CD4-positive, CD25-positive, alpha-beta regulatory T cell (primary cell): ENCODE results near the gene GAREM1. TPM values are rescaled to one million over a fixed set of nuclear protein-coding genes. Genes with fewer than 3 reads are reported as not detected.
"Not testable (repeated sequence)": the region's sequence is repeated elsewhere in the genome, so short reads cannot be mapped to it uniquely, and the experiment has no call there.

ENCODE experiments used
- ATAC-seq, 2 donors: fragments of 150-1000 bp; cut with Tn5 transposase; one replicate each; pipeline ENCODE4 v1.10.0; 2021; ENCODE audit warnings: low read depth in 2 of 2, moderate number of reproducible peaks in 2 of 2, moderate library complexity in 1 of 2
- DNase-seq, 3 donors: peaks; one replicate each; pipeline versions ENCODE4 v3.0.0 to v3.0.0-alpha.2; 2012 to 2022; ENCODE audit warnings: mixed read lengths in 1 of 3
- H3K27ac ChIP-seq: one replicate; pipeline ENCODE4 v1.7.0; 2013; ENCODE audit warnings: mild to moderate bottlenecking, low read length; ENCODE audit not compliant: insufficient read depth, poor library complexity, severe bottlenecking
- H3K27me3 ChIP-seq: one replicate; pipeline ENCODE4 v1.7.0; 2013; ENCODE audit warnings: low read length; ENCODE audit not compliant: control insufficient read depth, insufficient read depth
- H3K36me3 ChIP-seq: one replicate; pipeline ENCODE4 v1.7.0; 2013; ENCODE audit warnings: mild to moderate bottlenecking, low read length, moderate library complexity; ENCODE audit not compliant: control insufficient read depth, insufficient read depth
- H3K4me1 ChIP-seq: 2 replicates; pipeline ENCODE4 v1.7.0; 2013; ENCODE audit warnings: mild to moderate bottlenecking, low read length; ENCODE audit not compliant: insufficient read depth, control insufficient read depth, poor library complexity, severe bottlenecking
- H3K4me3 ChIP-seq: one replicate; pipeline ENCODE4 v1.7.0; 2013; ENCODE audit warnings: low read depth, mild to moderate bottlenecking, low read length, moderate library complexity
- H3K9me3 ChIP-seq, 2 experiments: 1 replicate in 1 of 2; 2 replicates in 1 of 2; pipeline ENCODE4 v1.7.0; 2013; ENCODE audit warnings: low read length in 2 of 2, mild to moderate bottlenecking in 1 of 2, moderate library complexity in 1 of 2; ENCODE audit not compliant: control insufficient read depth in 2 of 2
- H3K27ac Mint-ChIP-seq, 3 donors: one replicate each; pipeline ENCODE4 v1.8.0; 2020 to 2022; ENCODE audit warnings: mild to moderate bottlenecking in 3 of 3, mixed read lengths in 3 of 3, moderate library complexity in 2 of 3
- H3K27me3 Mint-ChIP-seq: one replicate; pipeline ENCODE4 v1.8.0; 2022; ENCODE audit warnings: mild to moderate bottlenecking, mixed read lengths
- H3K36me3 Mint-ChIP-seq: one replicate; pipeline ENCODE4 v1.8.0; 2020; ENCODE audit warnings: mixed read lengths
- H3K4me1 Mint-ChIP-seq, 4 donors: one replicate each; pipeline ENCODE4 v1.8.0; 2020 to 2022; ENCODE audit warnings: mixed read lengths in 4 of 4, mild to moderate bottlenecking in 1 of 4
- H3K4me3 Mint-ChIP-seq, 4 donors: one replicate each; pipeline ENCODE4 v1.8.0; 2020 to 2022; ENCODE audit warnings: mild to moderate bottlenecking in 4 of 4, mixed read lengths in 4 of 4, moderate library complexity in 3 of 4
- H3K9me3 Mint-ChIP-seq, 7 donors: one replicate each; pipeline ENCODE4 v1.8.0; 2020 to 2022; ENCODE audit warnings: mixed read lengths in 7 of 7, mild to moderate bottlenecking in 3 of 7, moderate library complexity in 2 of 7
- polyA plus RNA-seq, 4 donors: library from polyadenylated mRNA; unstranded; fragments of 300-500 nt; fragmentation: Illumina TruSeq; gene quantifications; one replicate each; pipeline ENCODE4 v1.2.3, GENCODE V29; 2021
- total RNA-seq: library from RNA; stranded (reverse); gene quantifications from one replicate; pipeline ENCODE4 v1.2.3, GENCODE V29; 2022

GAREM1 gene
- total and polyA plus RNA-seq, 5 donors from 2014 or later, result 0.05 to 0.91 TPM; not detected in 3

- no peak for ATAC-seq
- H3K9me3 ChIP-seq, result no peaks in the 10 kb centered on the region
- no peaks in the 10 kb centered on the region for H3K36me3 Mint-ChIP-seq
- H3K27me3 ChIP-seq, result peaks cover 7% of the 10 kb centered on the region
- DNase-seq, result no peak
- no peaks in the 10 kb centered on the region for H3K4me1 ChIP-seq
- no peak overlapping the region for H3K27ac ChIP-seq
- no peak overlapping the region for H3K4me3 ChIP-seq
- peaks cover 10% of the 10 kb centered on the region for H3K27me3 Mint-ChIP-seq
- no peak overlapping the region for H3K27ac Mint-ChIP-seq
- no peak overlapping the region for H3K4me3 Mint-ChIP-seq
- no peaks in the 10 kb centered on the region for H3K36me3 ChIP-seq
- peaks cover 0 to 3% (median 0%) of the 10 kb centered on the region in 7 donors for H3K9me3 Mint-ChIP-seq
- no peaks in the 10 kb centered on the region for H3K4me1 Mint-ChIP-seq
These were observed 225.8 kb downstream of the GAREM1 start for GRCh38 chr18:32244881-32245280.

- H3K27ac Mint-ChIP-seq, result no peak overlapping the region
- no peak overlapping the region for H3K4me3 ChIP-seq
- peaks cover 0 to 3% (median 0%) of the 10 kb centered on the region in 7 donors for H3K9me3 Mint-ChIP-seq
- H3K27ac ChIP-seq, result no peak overlapping the region
- no peaks in the 10 kb centered on the region for H3K27me3 Mint-ChIP-seq
- peaks cover 5% of the 10 kb centered on the region for H3K27me3 ChIP-seq
- no peak for ATAC-seq
- no peaks in the 10 kb centered on the region for H3K36me3 ChIP-seq
- no peaks in the 10 kb centered on the region for H3K4me1 Mint-ChIP-seq
- no peak for DNase-seq
- H3K4me3 Mint-ChIP-seq, result no peak overlapping the region
- no peaks in the 10 kb centered on the region for H3K9me3 ChIP-seq
- no peaks in the 10 kb centered on the region for H3K36me3 Mint-ChIP-seq
- H3K4me1 ChIP-seq, result no peaks in the 10 kb centered on the region
These were observed 227.3 kb downstream of the GAREM1 start for GRCh38 chr18:32243358-32243757.

GRCh38 chr18:32242395-32242794 lies 228.3 kb downstream of the GAREM1 start:
- Histone ChIP-seq H3K36me3 (no peaks in the 10 kb centered on the region), H3K4me1 (no peaks in the 10 kb centered on the region), H3K9me3 (no peaks in the 10 kb centered on the region), H3K27me3 (peaks cover 5% of the 10 kb centered on the region), H3K4me3 (no peak overlapping the region), H3K27ac (no peak overlapping the region)
- Mint-ChIP-seq H3K36me3 (no peaks in the 10 kb centered on the region), H3K4me3 (no peak overlapping the region), H3K27me3 (peaks cover 4% of the 10 kb centered on the region), H3K9me3 (peaks cover 0 to 3% (median 0%) of the 10 kb centered on the region in 7 donors), H3K27ac (no peak overlapping the region), H3K4me1 (no peaks in the 10 kb centered on the region)
- DNase-seq (no peak), ATAC-seq (no peak)

GRCh38 chr18:32238635-32239268 lies 231.9 kb downstream of the GAREM1 start:
- peaks cover 0 to 3% (median 0%) of the 10 kb centered on the region in 7 donors for H3K9me3 Mint-ChIP-seq
- no peaks in the 10 kb centered on the region for H3K36me3 Mint-ChIP-seq
- no peak overlapping the region for H3K27ac ChIP-seq
- DNase-seq (no peak), ATAC-seq (no peak)
- no peaks in the 10 kb centered on the region for H3K9me3 ChIP-seq
- H3K4me1 ChIP-seq, result no peaks in the 10 kb centered on the region
- no peak overlapping the region for H3K4me3 Mint-ChIP-seq
- peaks cover 7% of the 10 kb centered on the region for H3K27me3 Mint-ChIP-seq
- no peaks in the 10 kb centered on the region for H3K36me3 ChIP-seq
- H3K27ac Mint-ChIP-seq, result no peak overlapping the region
- no peaks in the 10 kb centered on the region for H3K4me1 Mint-ChIP-seq
- H3K4me3 ChIP-seq, result no peak overlapping the region
- peaks cover 9% of the 10 kb centered on the region for H3K27me3 ChIP-seq

- H3K27ac ChIP-seq, result no peak overlapping the region
- no peaks in the 10 kb centered on the region for H3K36me3 ChIP-seq
- Mint-ChIP-seq H3K27me3 (peaks cover 7% of the 10 kb centered on the region), H3K27ac (no peak overlapping the region), H3K4me1 (no peaks in the 10 kb centered on the region), H3K4me3 (no peak overlapping the region), H3K9me3 (peaks cover 0 to 4% (median 0%) of the 10 kb centered on the region in 7 donors), H3K36me3 (no peaks in the 10 kb centered on the region)
- no peaks in the 10 kb centered on the region for H3K4me1 ChIP-seq
- ATAC-seq, result no peak
- no peaks in the 10 kb centered on the region for H3K9me3 ChIP-seq
- no peak overlapping the region for H3K4me3 ChIP-seq
- no peak for DNase-seq
- peaks cover 7% of the 10 kb centered on the region for H3K27me3 ChIP-seq
These were observed 233.6 kb downstream of the GAREM1 start for GRCh38 chr18:32237049-32237448.

GRCh38 chr18:32233348-32233747 lies 237.3 kb downstream of the GAREM1 start:
- not testable (repeated sequence) for H3K4me1 ChIP-seq, H3K4me3 Mint-ChIP-seq, H3K4me3 ChIP-seq, H3K27me3 ChIP-seq, H3K36me3 ChIP-seq, H3K9me3 Mint-ChIP-seq, H3K4me1 Mint-ChIP-seq, H3K9me3 ChIP-seq, H3K27ac Mint-ChIP-seq, H3K36me3 Mint-ChIP-seq, H3K27ac ChIP-seq, ATAC-seq, DNase-seq, H3K27me3 Mint-ChIP-seq

GRCh38 chr18:32219431-32220018 lies 251.2 kb downstream of the GAREM1 start:
- no peak for DNase-seq
- Histone ChIP-seq H3K36me3 (no peaks in the 10 kb centered on the region), H3K4me3 (no peak overlapping the region), H3K4me1 (no peaks in the 10 kb centered on the region), H3K9me3 (no peaks in the 10 kb centered on the region), H3K27ac (no peak overlapping the region), H3K27me3 (no peaks in the 10 kb centered on the region)
- Mint-ChIP-seq H3K27me3 (no peaks in the 10 kb centered on the region), H3K4me3 (no peak overlapping the region), H3K9me3 (peaks cover 0 to 2% (median 0%) of the 10 kb centered on the region in 7 donors), H3K27ac (no peak overlapping the region), H3K4me1 (no peaks in the 10 kb centered on the region), H3K36me3 (no peaks in the 10 kb centered on the region)
- ATAC-seq, result no peak

GRCh38 chr18:32216390-32216789 lies 254.3 kb downstream of the GAREM1 start:
- no peak overlapping the region for H3K27ac Mint-ChIP-seq
- H3K27me3 Mint-ChIP-seq, result peaks cover 5% of the 10 kb centered on the region
- no peaks in the 10 kb centered on the region for H3K36me3 Mint-ChIP-seq
- peaks cover 3% of the 10 kb centered on the region for H3K27me3 ChIP-seq
- no peak for DNase-seq
- peaks cover 0 to 1% (median 0%) of the 10 kb centered on the region in 7 donors for H3K9me3 Mint-ChIP-seq
- no peak overlapping the region for H3K27ac ChIP-seq
- H3K9me3 ChIP-seq, result no peaks in the 10 kb centered on the region
- no peak overlapping the region for H3K4me3 Mint-ChIP-seq
- ATAC-seq, result no peak
- H3K4me1 ChIP-seq, result no peaks in the 10 kb centered on the region
- H3K4me3 ChIP-seq, result no peak overlapping the region
- H3K36me3 ChIP-seq, result no peaks in the 10 kb centered on the region
- no peaks in the 10 kb centered on the region for H3K4me1 Mint-ChIP-seq
